GM21360 (cell line): ENCODE measurements around the gene WNT10A.
A peak's percentile ranks its signal among the peaks of the same experiment; 100 is the strongest.

Source experiments
- ATAC-seq: cut with Tn5 transposase; IDR thresholded peaks from one replicate; pipeline ENCODE4 v1.9.1; 2021; ENCODE audit warnings: mild to moderate bottlenecking, moderate library complexity; ENCODE audit not compliant: unreplicated experiment

The WNT10A gene

DNA sequence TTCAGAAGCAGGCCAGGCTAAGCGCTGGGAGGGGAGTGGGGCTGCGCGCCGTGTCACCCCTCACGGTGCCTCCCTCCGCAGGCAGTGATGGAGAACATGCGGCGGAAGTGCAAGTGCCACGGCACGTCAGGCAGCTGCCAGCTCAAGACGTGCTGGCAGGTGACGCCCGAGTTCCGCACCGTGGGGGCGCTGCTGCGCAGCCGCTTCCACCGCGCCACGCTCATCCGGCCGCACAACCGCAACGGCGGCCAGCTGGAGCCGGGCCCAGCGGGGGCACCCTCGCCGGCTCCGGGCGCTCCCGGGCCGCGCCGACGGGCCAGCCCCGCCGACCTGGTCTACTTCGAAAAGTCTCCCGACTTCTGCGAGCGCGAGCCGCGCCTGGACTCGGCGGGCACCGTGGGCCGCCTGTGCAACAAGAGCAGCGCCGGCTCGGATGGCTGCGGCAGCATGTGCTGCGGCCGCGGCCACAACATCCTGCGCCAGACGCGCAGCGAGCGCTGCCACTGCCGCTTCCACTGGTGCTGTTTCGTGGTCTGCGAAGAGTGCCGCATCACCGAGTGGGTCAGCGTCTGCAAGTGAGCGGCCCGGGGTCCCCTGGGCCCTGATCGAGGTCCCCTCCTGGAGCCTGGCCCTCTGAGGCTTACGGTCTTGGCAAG lies 12.2 kb downstream of the WNT10A start:
- peak; percentile 44 for ATAC-seq

DNA sequence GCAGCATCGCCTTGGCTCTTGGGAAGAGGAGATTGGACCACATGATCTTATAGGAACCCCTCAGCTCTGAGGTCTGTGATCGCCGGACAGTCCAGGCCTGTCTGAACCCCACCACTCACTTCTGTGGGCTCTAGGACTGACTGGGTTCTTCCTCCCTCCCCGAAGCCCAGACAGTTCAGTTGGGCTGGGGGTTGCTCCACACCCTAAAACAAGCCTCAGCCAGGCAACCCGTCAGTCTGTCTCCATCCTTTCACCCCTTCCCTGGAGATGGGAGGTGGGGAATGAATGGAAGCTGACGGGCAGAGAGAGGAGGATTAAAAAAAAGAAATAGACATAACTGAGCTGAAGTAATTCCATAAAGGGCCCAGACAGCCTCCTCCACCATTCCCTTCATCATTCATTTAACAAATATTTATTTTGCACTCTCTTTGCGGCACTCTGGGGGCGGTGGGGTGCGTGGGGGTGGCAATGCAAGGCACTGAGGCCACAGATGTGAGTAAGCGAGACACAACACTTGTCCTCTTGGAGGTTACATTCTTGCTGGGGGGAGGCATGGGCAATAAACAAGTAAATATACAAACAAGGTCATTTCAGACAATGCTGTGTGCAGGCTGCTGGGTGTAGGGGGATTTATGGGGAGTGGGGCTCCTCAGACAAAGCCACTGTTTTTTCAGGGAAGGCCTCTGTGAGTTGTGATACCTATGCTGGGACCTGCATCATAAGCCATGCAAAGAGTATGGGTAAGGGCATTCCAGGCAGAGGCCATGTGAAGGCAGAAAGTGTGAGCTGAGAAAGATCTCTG lies 12.9 kb downstream of the WNT10A start:
- no peak for ATAC-seq

DNA sequence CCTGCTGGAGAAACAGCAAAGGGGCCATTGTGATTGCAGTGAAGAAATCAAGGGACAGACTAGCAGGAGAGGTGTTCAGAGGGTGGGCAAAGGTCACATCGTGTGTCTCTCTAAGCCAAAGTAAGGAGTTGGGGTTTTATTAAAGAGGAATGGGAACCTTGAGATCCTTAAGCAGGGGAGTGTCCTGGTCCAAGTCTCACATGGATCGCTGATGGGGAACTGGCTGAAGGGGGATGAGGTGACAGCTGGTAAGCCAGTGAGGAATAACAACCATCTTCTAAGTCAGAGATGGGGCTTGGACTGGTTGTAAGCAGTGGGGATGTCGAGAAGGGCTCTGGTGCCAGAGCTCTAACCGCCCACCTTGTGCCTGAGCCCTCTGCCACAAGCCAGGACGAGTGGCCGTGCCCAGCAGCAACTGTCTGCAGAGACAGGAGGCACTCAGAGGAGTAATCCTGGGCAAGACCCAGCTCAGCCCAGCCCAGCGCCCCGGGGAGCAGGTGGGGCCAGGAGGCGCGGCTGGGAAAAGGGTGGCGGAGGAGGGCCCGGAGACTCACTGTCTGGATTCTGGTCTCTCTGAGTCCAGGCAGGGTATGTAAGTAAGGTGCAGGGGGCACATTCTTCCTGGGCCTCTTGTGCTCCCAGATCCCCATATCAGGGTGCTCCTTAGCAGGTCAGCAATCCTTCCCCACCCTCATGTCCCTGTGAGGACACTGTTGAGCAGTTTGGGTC lies 13.7 kb downstream of the WNT10A start:
- ATAC-seq: no peak

DNA sequence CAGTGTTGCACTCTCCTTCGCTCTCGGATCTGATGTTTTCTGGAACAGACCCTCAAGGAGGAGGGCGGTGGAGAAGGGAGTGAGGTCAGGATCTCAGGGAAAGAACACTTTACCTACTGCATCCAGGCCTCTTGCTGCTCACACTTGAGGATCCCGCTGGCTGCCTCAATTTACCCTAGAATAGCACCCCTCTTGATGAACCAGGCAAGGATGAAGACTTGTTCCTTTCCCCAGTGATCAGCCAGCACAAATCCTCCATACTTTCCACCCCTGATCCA lies 14.2 kb downstream of the WNT10A start:
- ATAC-seq: no peak

DNA sequence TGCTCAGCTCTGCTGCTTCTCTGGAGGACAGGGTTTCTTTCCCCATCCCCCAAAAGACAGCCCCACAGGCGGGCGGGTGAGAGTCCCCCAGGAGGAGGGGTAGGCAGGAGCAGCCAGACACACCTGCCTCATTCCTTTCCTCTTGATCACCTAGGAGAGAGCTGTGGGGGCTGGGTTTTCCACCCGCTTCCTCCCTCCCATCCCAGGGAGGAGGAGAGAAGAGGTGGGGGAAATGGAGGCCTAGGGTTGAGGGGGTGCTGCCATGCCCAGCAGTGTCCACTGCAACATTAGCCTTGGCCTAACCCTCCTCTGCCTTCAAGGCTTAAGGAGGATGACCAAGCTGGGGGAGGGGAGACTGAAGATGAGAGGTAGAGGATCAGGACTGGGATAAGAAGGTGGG lies 14.7 kb downstream of the WNT10A start:
- no peak for ATAC-seq

DNA sequence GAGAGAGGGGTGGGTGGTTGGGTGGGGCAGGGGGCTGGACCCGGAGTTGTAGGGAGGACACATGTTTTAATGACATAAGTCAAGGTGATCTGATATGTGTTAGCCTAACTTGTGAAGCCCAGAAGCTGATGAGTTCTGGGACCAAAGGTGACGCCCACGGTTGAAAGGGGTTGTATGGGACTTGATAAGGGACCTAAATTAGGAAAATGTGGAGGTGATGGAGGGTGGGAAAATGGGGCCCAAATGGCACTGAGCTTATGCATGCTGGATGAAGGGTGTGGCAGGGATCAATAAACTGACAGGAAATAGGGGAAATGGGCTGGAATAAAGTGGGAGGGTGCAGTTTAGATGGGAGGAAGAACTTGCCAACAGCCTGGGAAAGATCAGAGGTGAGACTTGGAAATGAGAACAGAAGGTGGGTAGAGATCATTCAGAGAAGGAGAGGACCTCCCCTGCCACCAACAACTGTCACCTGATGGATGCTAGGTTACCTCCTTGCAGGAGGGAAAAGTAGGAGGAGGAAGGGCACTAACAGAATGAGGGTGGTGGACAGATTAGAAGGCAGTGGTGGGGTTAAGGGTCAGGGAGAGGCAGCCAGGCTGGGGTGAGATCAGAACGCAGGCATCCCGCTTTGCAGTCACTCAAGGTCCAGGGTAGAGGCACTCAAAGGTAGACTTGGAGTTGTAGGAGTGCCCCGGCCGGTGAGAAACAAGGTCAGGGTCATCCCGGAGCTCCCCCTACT lies 15.3 kb downstream of the WNT10A start:
- peak; percentile 6 for ATAC-seq

DNA sequence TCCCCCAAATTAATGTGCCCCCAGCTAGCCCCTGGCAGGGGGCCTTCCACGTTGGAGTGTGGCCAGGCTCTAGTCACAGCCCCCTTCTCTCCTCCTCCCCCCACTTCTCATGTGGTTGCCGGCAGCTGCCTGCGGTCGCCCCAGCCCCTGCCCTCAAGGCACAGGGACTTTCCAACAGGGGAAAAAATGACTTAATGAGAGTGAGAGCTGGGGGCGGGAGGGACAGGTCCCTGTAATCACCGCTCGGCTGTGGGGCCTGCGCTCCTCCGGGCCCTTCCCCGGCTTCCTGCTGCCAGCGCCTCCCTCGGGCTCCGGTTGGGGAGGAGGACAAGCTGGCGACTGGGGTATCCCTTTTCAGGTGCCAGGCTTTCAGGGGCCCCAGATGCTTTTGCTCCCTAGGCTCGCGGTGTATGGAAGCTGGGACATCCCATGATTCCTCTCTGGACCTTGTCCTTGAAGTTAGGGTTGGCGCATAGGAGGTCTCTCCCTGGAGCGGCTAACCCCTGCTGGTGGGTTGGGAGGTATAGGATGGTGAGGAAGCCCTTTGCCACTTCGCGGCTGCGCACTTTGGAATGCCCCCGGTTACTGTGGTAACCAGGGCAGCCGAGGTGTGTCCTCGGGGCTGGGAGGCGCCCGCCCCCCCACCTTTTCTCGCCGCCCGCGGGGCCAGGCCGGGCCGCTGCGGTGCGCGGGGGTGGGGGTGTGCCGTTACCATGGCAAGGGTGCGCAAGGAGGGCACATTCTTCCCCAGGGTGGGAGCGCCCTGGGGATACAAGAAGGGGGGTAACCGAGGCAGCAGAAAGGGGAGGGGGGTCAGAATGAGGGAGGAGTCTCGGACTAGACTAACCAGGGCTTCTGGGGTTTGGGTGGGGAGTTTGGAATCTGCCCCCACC lies 16.1 kb downstream of the WNT10A start:
- peak; percentile 42 for ATAC-seq

DNA sequence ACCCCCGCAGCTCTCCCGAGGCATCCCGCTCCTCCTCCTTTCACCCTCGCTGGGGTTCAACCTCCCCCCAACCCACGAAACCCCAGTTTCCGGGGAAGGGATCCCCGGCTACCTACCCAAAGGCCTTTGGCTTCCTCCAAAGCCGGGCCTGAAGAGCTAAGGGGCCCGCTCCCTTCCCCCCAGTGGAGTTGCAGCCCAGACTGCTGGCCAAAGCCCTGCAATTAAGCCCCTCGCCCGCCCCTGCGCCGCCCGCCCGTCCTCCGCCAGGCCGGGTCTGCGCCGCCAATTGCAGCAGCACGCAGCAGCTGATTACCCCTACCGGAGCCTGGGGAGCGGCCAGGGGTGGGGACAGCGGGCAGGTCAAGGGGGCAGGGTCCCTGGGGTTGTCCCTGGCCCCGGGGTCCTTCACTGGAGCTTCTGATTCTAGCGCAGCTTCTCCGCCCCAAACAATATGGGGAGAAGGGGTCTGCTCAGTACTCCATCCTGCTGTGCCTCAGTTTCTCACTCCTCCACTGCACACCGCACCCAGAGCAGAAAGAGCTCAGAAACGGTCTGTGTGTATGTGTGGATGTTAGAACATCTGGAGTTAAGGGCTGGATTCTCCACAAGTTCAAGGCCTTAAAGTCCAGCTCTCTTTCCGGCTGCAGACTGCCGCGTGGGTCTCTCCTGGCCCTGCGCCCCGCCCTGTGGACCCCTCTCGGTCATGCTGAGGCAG lies 16.9 kb downstream of the WNT10A start:
- ATAC-seq: peak; percentile 3

DNA sequence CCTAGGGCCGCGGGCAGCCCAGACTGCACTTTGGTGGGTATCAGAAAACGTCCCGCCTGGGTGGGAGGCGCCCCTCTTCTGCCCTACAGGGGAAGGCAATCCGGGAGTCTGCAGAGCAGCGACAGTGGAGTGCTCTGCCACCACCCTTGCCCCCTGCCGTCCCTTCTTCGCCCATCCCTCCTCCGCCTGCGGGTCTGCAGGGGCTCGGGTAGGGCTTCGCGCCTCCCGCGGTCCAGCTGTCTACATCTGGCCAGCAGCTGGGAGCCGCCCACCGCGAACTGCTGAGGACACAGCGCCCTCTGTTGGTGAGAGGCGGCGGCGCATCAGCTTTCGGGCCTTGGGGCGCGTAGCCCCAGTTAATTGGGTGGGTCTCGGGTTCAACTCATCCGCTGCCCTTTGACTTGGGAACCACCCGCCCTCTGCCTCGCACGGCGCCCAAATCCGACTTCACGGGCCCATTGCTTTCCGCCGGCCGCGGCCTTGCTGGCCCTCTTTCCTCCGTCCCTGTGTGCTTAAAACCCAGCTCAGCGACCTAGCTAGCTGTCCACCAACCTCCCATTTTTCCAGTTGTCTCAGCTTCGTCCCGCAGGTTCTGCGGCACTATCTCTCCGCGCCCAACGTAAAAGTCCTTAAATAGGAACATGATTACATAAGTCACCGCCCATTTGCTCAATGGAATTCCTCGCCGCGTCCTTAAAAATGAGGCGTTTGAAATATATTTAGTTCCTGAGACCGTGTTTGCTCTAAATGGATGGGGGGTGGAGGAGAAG lies 17.6 kb downstream of the WNT10A start:
- ATAC-seq: peak; percentile 37

DNA sequence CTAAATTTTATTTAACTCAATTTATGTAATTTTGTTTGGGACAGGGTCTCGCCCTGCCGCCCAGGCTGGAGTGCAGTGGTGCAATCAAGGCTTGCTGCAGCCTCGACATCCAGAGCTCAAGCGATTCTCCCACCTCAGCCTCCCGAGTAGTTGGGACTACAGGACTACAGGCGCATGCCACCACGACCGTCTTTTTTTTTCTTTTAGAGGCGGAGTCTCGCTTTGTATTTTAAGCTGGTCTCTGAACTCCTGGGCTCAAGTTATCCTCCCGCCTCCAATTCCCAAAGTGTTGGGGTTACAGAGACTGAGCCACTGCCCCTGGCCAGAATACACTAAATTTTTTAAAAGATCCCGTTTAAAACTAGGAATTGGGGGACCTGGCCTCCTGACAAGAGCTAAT lies 18.5 kb downstream of the WNT10A start:
- ATAC-seq: no peak

DNA sequence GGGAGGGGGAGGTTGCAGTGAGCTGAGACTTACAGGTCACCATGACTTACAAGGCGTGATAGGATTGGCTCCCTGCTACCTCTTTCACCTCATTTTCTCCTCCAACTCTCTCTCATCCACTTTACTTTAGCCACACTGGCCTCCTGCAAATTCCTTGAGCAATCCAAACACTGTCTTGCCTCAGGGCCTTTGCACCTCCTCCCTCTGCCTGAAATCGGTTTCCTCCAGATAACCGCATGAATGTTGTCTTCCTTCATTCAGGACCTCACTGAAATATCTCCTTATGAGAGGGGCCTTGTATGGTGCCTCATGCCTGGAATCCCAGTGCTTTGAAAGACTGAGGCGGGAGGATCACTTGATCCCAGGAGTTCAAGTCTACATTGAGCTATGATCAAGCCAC lies 21.8 kb downstream of the WNT10A start:
- ATAC-seq: no peak

DNA sequence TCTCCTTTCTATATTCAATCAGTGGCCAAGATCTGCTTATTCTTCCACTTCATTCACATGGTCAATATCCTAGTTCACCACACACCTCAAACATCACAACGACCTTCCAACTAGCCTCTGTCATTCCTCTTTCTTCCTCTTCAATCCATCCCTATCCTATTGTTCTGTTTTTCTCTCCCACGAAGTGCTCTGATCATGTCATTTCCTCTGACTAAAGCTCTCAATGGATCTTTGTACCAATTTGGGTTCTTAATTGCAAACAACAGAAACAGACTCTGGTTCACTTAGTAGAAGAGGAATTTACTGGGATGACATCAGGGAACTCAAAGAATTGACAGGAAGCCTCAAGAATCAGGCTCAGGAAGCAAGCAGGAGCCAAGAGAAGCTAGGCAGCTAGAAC lies 23.5 kb downstream of the WNT10A start:
- ATAC-seq: no peak

DNA sequence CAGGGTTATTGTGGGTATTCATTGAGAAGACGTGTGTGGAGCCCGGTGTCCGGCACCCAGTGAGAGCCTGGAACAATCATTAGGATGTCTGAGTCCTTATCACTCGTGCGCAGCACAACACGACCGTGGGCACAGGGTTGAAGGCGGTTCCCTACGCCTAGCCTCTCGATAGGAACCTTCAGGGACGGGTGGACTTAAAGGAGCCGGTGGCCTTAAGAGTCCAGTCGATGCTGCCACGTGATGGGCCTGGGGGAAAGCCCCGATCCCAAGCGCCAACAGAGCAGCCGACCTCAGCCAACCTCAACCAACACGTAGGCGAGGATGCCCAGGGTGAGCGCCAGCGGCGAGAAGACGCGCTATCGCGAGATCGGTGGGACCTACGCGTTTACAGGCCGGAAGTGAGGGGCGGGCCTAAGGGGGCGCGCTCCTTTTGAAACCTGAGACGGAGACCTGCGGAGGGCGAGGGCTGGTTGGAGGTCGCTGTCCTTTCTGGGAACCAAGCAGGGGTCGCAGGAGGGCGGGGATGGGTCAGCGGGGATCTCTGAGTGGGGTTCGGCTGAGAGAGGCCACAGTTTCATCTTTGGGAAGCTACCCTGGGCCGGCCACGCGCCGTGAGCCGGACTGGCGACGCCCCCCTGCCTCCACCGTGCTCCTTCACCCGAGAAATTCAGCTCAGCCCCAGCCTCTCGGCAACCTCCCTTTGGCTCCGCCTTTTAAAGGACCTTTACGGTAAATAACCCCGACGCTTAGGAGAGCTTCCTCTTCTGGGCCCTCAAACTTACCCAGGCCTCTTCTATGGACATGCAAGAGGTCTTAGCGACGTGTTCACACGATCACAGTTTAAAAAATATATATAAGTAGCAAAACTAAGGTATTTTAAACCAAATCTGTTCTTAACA lies 28.3 kb downstream of the WNT10A start:
- ATAC-seq: peak; percentile 92

DNA sequence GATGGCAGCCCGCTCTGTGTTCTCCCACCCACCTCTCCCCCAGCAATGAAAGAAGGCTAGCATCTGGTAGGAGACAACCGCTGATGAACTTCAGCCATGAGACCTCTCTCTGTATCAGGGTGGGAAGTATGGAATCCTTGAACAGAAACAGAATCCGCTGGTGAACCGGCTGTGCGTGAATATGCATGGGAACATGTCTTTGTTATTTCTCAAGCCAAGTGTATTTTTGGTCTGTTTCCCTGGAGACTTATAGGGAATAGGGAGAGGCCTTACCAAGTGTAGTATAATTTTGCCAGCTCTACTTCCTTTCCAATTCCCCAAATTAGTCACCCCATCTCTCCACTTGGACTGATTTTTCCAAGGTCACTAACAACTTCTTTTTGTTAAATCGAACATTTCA lies 30.1 kb downstream of the WNT10A start:
- no peak for ATAC-seq

DNA sequence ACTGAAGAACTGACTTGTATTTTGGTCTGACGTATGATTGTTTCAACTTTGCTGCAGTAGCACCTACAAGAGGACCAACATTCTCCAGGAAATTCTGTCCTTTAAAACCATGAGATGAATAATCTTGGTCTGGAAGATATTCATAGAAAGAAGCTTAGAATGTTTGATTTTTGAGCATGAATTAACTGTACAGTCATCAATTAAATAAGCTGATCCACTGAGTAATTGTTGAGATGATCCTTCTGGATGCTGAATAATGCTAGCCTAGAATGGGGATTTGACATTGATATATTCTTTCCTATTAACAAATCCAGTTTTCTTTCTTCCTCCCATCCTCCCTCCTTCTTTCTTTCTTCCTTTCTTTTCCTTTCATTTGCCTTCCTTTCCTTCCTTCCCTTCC lies 39.9 kb downstream of the WNT10A start:
- ATAC-seq: no peak

DNA sequence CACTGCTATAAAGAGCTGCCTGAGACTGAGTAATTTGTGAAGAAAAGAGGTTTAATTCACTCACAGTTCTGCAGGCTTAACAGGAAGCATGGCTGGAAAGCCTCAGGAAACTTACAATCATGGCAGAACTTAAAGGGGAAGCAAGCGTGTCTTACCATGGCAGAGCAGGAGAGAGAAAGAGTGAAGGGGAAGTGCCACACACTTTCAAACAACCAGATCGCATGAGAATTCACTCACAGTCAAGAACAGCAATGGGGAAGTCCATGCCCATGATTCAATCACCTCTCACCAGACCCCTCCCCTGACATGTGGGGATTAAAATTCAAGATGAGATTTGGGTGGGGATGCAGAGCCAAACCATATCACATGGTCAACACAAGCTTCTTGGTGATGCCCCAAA lies 44.1 kb downstream of the WNT10A start:
- no peak for ATAC-seq

DNA sequence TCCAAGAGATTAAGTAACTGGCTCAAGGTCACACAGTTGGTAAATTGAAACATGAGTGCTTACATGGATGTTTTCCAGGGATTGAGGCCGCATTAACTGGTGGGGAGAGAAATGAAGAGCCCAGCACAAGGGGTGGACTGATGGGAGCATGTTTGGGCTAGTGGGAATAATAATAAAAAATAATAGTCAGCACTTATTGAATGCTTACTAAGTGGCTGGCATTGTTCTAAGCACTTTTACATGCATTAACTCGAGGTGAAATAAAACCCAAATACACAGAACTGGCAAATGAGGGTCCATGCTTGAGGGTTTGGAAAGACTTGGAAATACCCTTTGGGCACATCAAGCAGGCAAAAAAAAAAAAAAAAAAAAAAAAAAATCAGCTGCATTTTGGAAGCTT lies 44.8 kb downstream of the WNT10A start:
- ATAC-seq: no peak

DNA sequence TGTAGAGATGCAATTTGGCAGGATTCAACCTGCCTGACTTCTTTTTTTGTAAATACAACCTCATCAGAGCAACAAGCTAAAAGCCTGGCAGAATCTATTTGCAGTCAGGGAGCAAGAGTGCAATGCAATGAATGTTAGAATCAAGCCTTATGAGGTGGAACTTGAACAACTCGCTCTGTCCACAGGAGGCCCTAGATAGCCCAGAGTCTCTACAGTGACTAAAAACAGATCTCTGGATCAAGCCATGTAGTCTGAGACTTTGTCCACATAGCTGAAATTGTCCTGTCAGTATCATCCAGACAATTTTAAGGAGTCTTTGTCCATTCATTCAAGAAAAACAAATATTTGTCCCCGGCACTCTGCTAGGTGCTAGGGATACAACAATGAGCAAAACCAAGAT lies 46.8 kb downstream of the WNT10A start:
- no peak for ATAC-seq
